Calu3 (cell line): Measurements from ENCODE around the gene FRAT2. TPM values are rescaled to one million over a fixed set of nuclear protein-coding genes. Genes with fewer than 3 reads are reported as not detected.

ENCODE experiments used
- BruUV-seq: library from RNA; stranded (reverse); fragments of 400-500 nt; replicated peaks from 2 replicates; lab custom pipeline; 2021; lab: Mats Ljungman, UMichigan
- CTCF ChIA-PET: fragments of 300-600 bp; sonication (Branson Sonifier 250); formaldehyde crosslinking; loops from one replicate; lab custom pipeline; 2022; ENCODE audit warnings: antibody characterized with exemption; lab: Charles Lee
- DNase-seq: peaks from one replicate; pipeline ENCODE4 v3.0.0; 2022
- H3K27ac Mint-ChIP-seq: one replicate; pipeline ENCODE4 v1.8.0; 2022; ENCODE audit warnings: mixed read lengths; ENCODE audit not compliant: unreplicated experiment
- H3K27me3 Mint-ChIP-seq: one replicate; pipeline ENCODE4 v1.8.0; 2022; ENCODE audit warnings: mixed read lengths; ENCODE audit not compliant: unreplicated experiment
- H3K36me3 Mint-ChIP-seq: one replicate; pipeline ENCODE4 v1.8.0; 2022; ENCODE audit warnings: mild to moderate bottlenecking, moderate library complexity, mixed read lengths; ENCODE audit not compliant: insufficient read depth, unreplicated experiment
- H3K4me1 Mint-ChIP-seq: one replicate; pipeline ENCODE4 v1.8.0; 2022; ENCODE audit warnings: mild to moderate bottlenecking, low read depth, mixed read lengths; ENCODE audit not compliant: unreplicated experiment
- H3K4me3 Mint-ChIP-seq: one replicate; pipeline ENCODE4 v1.8.0; 2022; ENCODE audit warnings: mild to moderate bottlenecking, low read depth, moderate library complexity, mixed read lengths; ENCODE audit not compliant: unreplicated experiment
- H3K9me3 Mint-ChIP-seq: one replicate; pipeline ENCODE4 v1.8.0; 2022; ENCODE audit warnings: low read depth, mixed read lengths; ENCODE audit not compliant: unreplicated experiment
- CTCF ChIP-seq: fragments of 200-600 bp; IDR thresholded peaks from one replicate; pipeline ENCODE4 v1.8.0; 2022; ENCODE audit warnings: antibody characterized with exemption; ENCODE audit not compliant: unreplicated experiment
- intact Hi-C: fragments of 100-400 bp; cut with micrococcal nuclease; formaldehyde crosslinking; loops from one replicate; pipeline ENCODE4 v1.10.0; 2022; ENCODE audit not compliant: unreplicated experiment
- total RNA-seq: library from RNA; stranded (reverse); gene quantifications from 2 replicates; pipeline ENCODE4 v1.2.3, GENCODE V29; 2022

FRAT2 gene
- total RNA-seq, 1 experiment from 2014 or later, result 6.0 TPM

- no peak for DNase-seq
- intact Hi-C loops, result no loop called here
- H3K27ac Mint-ChIP-seq, result no peak overlapping the region
- no peak for TF ChIP-seq CTCF
- H3K27me3 Mint-ChIP-seq, result no peaks in the 10 kb centered on the region
- BruUV-seq, result no TSS peak
- H3K36me3 Mint-ChIP-seq, result peaks cover 28% of the 10 kb centered on the region
- no peak overlapping the region for H3K4me3 Mint-ChIP-seq
- H3K9me3 Mint-ChIP-seq, result no peaks in the 10 kb centered on the region
- no peaks in the 10 kb centered on the region for H3K4me1 Mint-ChIP-seq
- CTCF ChIA-PET, result interaction anchor here (1.0 kb wide), 1 partner anchor 78 kb away, joined by 4 read pairs; no protein-coding TSS in a partner anchor
These were observed 21.9 kb upstream of the FRAT2 start for GRCh38 chr10:97356318-97356914.

- H3K4me3 Mint-ChIP-seq, result no peak overlapping the region
- BruUV-seq, result no TSS peak
- H3K27ac Mint-ChIP-seq, result no peak overlapping the region
- H3K36me3 Mint-ChIP-seq, result peaks cover 28% of the 10 kb centered on the region
- no peaks in the 10 kb centered on the region for H3K4me1 Mint-ChIP-seq
- H3K27me3 Mint-ChIP-seq, result no peaks in the 10 kb centered on the region
- CTCF ChIA-PET, result interaction anchor here (1.0 kb wide), 1 partner anchor 77 kb away, joined by 4 read pairs; no protein-coding TSS in a partner anchor
- intact Hi-C loops, result loop anchor here (2.0 kb wide), 1 partner anchor 77 kb away; no protein-coding TSS in a partner anchor
- no peaks in the 10 kb centered on the region for H3K9me3 Mint-ChIP-seq
- no peak for TF ChIP-seq CTCF
- no peak for DNase-seq
These were observed 21.0 kb upstream of the FRAT2 start for GRCh38 chr10:97355571-97355975.

GRCh38 chr10:97353945-97354344, 19.4 kb upstream of the FRAT2 start:
- intact Hi-C loops, result loop anchor here (2.0 kb wide), 1 partner anchor 75 kb away; no protein-coding TSS in a partner anchor

GRCh38 chr10:97349752-97350513, 15.4 kb upstream of the FRAT2 start:
- Mint-ChIP-seq H3K36me3 (peaks cover 5% of the 10 kb centered on the region), H3K27me3 (no peaks in the 10 kb centered on the region), H3K9me3 (no peaks in the 10 kb centered on the region), H3K4me1 (no peaks in the 10 kb centered on the region), H3K4me3 (no peak overlapping the region), H3K27ac (no peak overlapping the region)
- no TSS peak for BruUV-seq
- TF ChIP-seq CTCF, result no peak
- intact Hi-C loops, result no loop called here
- CTCF ChIA-PET, result no interaction called here
- DNase-seq, result no peak

More at GRCh38 chr10:97353945-97354344, 19.4 kb upstream of the FRAT2 start:
- BruUV-seq, result no TSS peak
- no peak for DNase-seq
- H3K4me3 Mint-ChIP-seq, result no peak overlapping the region
- CTCF ChIA-PET, result interaction anchor here (0.7 kb wide), 1 partner anchor 682 kb away, joined by 3 read pairs; no protein-coding TSS in a partner anchor
- peaks cover 21% of the 10 kb centered on the region for H3K36me3 Mint-ChIP-seq
- H3K27ac Mint-ChIP-seq, result no peak overlapping the region
- no peaks in the 10 kb centered on the region for H3K9me3 Mint-ChIP-seq
- H3K27me3 Mint-ChIP-seq, result no peaks in the 10 kb centered on the region
- TF ChIP-seq CTCF, result no peak
- H3K4me1 Mint-ChIP-seq, result no peaks in the 10 kb centered on the region
